Left forelimb (tissue), 1 donor: ENCODE results near the gene RAB14.
"Not testable (repeated sequence)": the region's sequence is repeated elsewhere in the genome, so short reads cannot be mapped to it uniquely, and the experiment has no call there.

Experiments
- DNase-seq: peaks from one replicate; pipeline ENCODE4 v3.0.0-alpha.2; 2018; ENCODE audit warnings: low spot score

RAB14 gene

GRCh38 chr9:121156263-121156731 lies 45.4 kb downstream of the RAB14 start:
- DNase-seq = no peak

GRCh38 chr9:121154782-121155181 lies 46.9 kb downstream of the RAB14 start:
- no peak for DNase-seq

GRCh38 chr9:121153642-121154041 lies 48.0 kb downstream of the RAB14 start:
- DNase-seq = no peak

- DNase-seq = no peak
Measured at GRCh38 chr9:121150188-121150587, 51.5 kb downstream of the RAB14 start.

GRCh38 chr9:121144482-121144881 lies 57.2 kb downstream of the RAB14 start:
- no peak for DNase-seq

- no peak for DNase-seq
Measured at GRCh38 chr9:121143771-121144170, 57.9 kb downstream of the RAB14 start.

GRCh38 chr9:121141706-121142105 lies 60.0 kb downstream of the RAB14 start:
- no peak for DNase-seq

- no peak for DNase-seq
Measured at GRCh38 chr9:121141306-121141705, 60.4 kb downstream of the RAB14 start.

- DNase-seq = no peak
Measured at GRCh38 chr9:121140162-121140561, 61.5 kb downstream of the RAB14 start.

GRCh38 chr9:121138973-121139372 lies 62.7 kb downstream of the RAB14 start:
- DNase-seq = no peak

- no peak for DNase-seq
Measured at GRCh38 chr9:121138561-121138960, 63.1 kb downstream of the RAB14 start.

GRCh38 chr9:121135642-121136041 lies 66.0 kb downstream of the RAB14 start:
- no peak for DNase-seq

GRCh38 chr9:121133104-121133816 lies 68.4 kb downstream of the RAB14 start:
- no peak for DNase-seq

- not testable (repeated sequence) for DNase-seq
Measured at GRCh38 chr9:121129384-121129783, 72.3 kb downstream of the RAB14 start.
